CD4-positive, alpha-beta T cell treated with Interleukin-21 for 1 hour (primary cell): ENCODE results near the gene TTYH1.

ENCODE experiments used
- DNase-seq: peaks from one replicate; pipeline ENCODE4 v3.0.0-alpha.2; 2020

TTYH1 gene

GRCh38 chr19:54424660-54425381, 9.6 kb downstream of the TTYH1 start:
- no peak for DNase-seq

DNA sequence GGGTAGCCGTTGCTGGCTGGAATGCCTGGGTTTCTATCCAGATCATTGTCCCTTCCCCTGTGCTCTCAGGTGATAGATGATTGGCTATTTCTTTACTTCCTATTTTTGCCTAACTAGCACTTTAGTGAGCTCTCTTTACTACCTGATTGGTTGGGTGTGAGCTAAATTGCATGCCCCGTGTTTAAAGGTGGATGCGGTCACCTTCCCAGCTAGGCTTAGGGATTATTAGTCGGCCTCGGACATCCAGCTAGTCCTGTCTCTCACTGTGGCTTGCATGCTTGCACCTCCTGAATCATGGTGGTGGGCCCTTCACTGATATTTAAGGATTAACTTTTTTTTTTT, 10.1 kb downstream of the TTYH1 start:
- no peak for DNase-seq

- no peak for DNase-seq
Measured at GRCh38 chr19:54426291-54426931, 11.1 kb downstream of the TTYH1 start.

DNA sequence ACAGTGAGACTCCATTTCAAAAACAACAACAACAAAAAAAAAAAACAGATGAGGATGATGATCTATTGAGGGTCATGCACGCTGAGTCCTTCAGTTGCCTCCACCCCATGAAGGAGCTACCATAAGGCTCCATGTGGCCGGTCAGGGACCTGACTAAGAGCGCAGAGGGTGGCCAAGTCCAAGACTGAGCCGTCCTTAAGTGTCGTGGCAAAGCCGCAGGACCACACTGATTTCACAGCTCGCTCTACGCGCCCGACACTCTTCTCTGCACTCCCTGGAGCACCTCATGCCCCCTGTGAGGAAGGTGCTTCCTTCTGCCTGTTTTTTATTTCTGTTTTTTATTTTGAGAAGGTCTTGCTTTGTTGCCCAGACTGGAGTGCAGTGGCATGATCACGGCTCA, 12.3 kb downstream of the TTYH1 start:
- DNase-seq = no peak

GRCh38 chr19:54428323-54429175, 13.3 kb downstream of the TTYH1 start:
- no peak for DNase-seq

- no peak for DNase-seq
Measured at GRCh38 chr19:54429176-54429495, 13.9 kb downstream of the TTYH1 start.

- no peak for DNase-seq
Measured at GRCh38 chr19:54429545-54430227, 14.4 kb downstream of the TTYH1 start.

GRCh38 chr19:54430306-54431254, 15.3 kb downstream of the TTYH1 start:
- DNase-seq = peak; percentile 50

GRCh38 chr19:54431255-54431838, 16.1 kb downstream of the TTYH1 start:
- DNase-seq = no peak

- DNase-seq = no peak
Measured at GRCh38 chr19:54432144-54432738, 17.0 kb downstream of the TTYH1 start.

GRCh38 chr19:54433697-54434096, 18.4 kb downstream of the TTYH1 start:
- no peak for DNase-seq

- no peak for DNase-seq
Measured at GRCh38 chr19:54434112-54434872, 19.0 kb downstream of the TTYH1 start.

GRCh38 chr19:54434873-54435214, 19.6 kb downstream of the TTYH1 start:
- no peak for DNase-seq

- DNase-seq = no peak
Measured at GRCh38 chr19:54435551-54436016, 20.3 kb downstream of the TTYH1 start.

DNA sequence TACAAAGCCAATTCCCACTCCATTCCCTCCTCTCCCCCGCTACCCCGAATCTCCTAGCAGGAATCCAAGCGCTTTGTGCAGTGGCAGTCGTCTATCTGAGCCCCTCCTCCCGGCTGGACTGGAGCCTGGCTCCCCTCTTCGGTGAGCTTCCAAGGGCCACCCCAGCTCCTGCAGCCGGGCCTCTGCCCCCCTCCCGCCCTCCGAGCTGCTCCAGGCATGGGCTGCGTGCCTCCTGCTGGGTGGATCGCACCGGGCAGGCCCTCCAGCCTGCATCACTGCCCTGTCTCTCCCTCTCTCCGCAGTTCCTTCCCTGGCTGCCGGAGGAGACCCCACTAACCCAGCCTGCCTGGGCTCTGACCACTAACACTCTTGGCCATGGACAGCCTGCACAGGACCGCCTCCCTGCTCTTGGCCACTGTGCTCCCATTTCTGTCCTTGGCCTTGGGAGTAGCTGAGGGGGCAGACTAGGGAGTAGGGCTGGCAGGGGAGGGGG, 20.8 kb downstream of the TTYH1 start:
- no peak for DNase-seq

- no peak for DNase-seq
Measured at GRCh38 chr19:54436628-54437252, 21.5 kb downstream of the TTYH1 start.

DNA sequence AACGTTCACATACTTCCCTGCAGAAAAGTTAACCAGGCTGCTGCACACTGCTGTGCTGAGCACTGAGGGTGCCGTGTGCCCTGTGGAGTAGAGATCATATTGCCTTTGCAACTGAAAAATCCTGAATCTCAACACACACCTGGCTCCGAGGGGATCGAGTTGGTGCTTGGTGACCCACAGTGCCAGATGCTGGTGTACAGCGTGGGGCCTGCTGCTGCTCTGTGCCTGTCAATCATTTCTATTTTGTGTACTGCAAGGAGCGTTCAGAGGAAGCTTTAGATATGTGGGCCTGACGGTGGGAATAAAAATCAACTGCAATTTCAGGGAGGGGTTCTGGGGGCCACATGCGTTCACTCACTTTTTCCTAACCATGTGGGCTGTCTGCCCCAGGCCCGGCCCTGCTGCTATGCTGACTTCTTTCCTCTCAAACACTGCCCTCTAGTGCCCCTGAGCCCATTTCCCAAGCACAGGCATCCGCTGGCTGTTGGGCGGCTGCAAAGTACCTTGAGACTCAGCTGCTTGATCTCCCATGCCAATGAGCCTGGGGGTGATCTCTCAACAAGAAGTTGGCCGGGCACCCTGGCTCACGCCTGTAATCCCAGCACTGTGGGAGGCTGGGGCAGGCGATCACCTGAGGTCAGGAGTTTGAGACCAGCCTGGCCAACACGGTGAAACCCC, 24.0 kb downstream of the TTYH1 start:
- no peak for DNase-seq

GRCh38 chr19:54440641-54441040, 25.4 kb downstream of the TTYH1 start:
- DNase-seq = no peak

GRCh38 chr19:54444737-54445136, 29.5 kb downstream of the TTYH1 start:
- no peak for DNase-seq
